ENCODE results near the gene HES7. TPM values are rescaled to one million over a fixed set of nuclear protein-coding genes. Genes with fewer than 3 reads are reported as not detected.
A peak's percentile ranks its signal among the peaks of the same experiment; 100 is the strongest.

HES7 gene
- total and polyA plus RNA-seq, 4 donors, result not detected

GRCh38 chr17:8153957-8154607, 30.2 kb upstream of the HES7 start:
- H3K9me3 ChIP-seq (ENCODE audit: control insufficient read depth in 4 of 4, low read length in 3 of 4), result no peaks in the 10 kb centered on the region
- H3K4me1 ChIP-seq (ENCODE audit: control insufficient read depth in 4 of 4, insufficient read depth in 4 of 4, low read length in 3 of 4), result peaks cover 15 to 58% (median 34%) of the 10 kb centered on the region in 4 donors
- TF ChIP-seq NR2F2 (IDR thresholded peaks at IDR 0.05) (peak; percentile 61), YY1 (IDR thresholded peaks at IDR 0.05) (peak; percentile 83), CTCF (IDR thresholded peaks at IDR 0.05; ENCODE audit: low read depth, low read length, missing input control) (no peak), GABPA (IDR thresholded peaks at IDR 0.05 in 1 of 2, conservative IDR thresholded peaks at IDR 0.05 in 1 of 2) (peak in 1 of 2 donors; percentile 56), REST (IDR thresholded peaks at IDR 0.05) (peak; percentile 81), FOXA1 (IDR thresholded peaks at IDR 0.05) (no peak), EGR1 (IDR thresholded peaks at IDR 0.05; ENCODE audit: low read depth in 2 of 2) (peak; percentile 90 to 92), FOXA2 (IDR thresholded peaks at IDR 0.05) (peak; percentile 49), ATF3 (IDR thresholded peaks at IDR 0.05) (peak; percentile 66), ZBTB33 (IDR thresholded peaks at IDR 0.05) (peak; percentile 89), JUND (IDR thresholded peaks at IDR 0.05) (peak in 1 of 2 donors; percentile 87), HNF4A (conservative IDR thresholded peaks at IDR 0.05) (peak; percentile 51 to 60), HNF4G (IDR thresholded peaks at IDR 0.05) (no peak), MAX (IDR thresholded peaks at IDR 0.05) (peak; percentile 94), RAD21 (IDR thresholded peaks at IDR 0.05) (peak in 1 of 2 donors; percentile 49), SP1 (IDR thresholded peaks at IDR 0.05) (peak; percentile 100), TAF1 (conservative IDR thresholded peaks at IDR 0.05) (no peak), RXRA (IDR thresholded peaks at IDR 0.05) (peak; percentile 89 to 93)
- H3K9ac ChIP-seq (ENCODE audit: low read depth in 1 of 2, low read length in 2 of 2), result peak overlapping the region; percentile 88 to 100
- H3K27me3 ChIP-seq (ENCODE audit: control insufficient read depth in 4 of 4, insufficient read depth in 4 of 4, low read length in 3 of 4), result no peaks in the 10 kb centered on the region
- H3K4me3 ChIP-seq (ENCODE audit: low read depth in 1 of 3, low read length in 3 of 3), result peak overlapping the region; percentile 69 to 99 (median 89)
- peak overlapping the region; percentile 97 to 99 for H3K27ac ChIP-seq (ENCODE audit: low read depth in 1 of 2, low read length in 2 of 2)
- peak; percentile 98 for DNase-seq (ENCODE audit: low spot score)
- peaks cover 9 to 17% (median 12%) of the 10 kb centered on the region in 4 donors for H3K36me3 ChIP-seq (ENCODE audit: control insufficient read depth in 4 of 4, insufficient read depth in 3 of 4, low read depth in 1 of 4, low read length in 3 of 4)
- 2% methylated on average over 22 of the region's 22 CpGs for WGBS
